ENCODE results near the gene RNF11. TPM values are rescaled to one million over a fixed set of nuclear protein-coding genes. Genes with fewer than 3 reads are reported as not detected.

The RNF11 gene
- polyA plus RNA-seq, 1 donor from 2014 or later: 210 TPM

DNA sequence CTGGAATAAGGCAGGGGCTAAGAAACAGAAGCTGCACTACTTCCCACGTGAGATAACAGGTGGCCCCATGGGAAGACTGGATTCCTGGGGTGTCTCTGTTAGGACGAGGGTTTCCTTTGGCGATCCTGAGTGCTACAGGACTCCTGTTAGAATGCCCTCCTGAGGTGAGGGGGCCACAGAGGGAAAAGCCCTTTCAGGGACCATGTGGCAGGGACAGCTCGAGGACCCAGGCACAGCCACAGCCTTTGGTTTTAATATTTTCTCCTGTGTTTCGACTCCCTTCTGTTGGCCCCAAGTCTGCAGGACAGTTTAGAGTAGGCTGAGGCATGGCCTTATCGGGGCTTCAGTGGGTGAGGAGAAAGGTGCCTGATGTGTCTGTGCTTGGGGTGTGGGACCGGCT, 81.7 kb downstream of the RNF11 start:
- Histone ChIP-seq H3K79me2 (replicated peaks; ENCODE audit: insufficient read depth, low read length) (no peaks in the 10 kb centered on the region), H4K20me1 (ENCODE audit: insufficient read depth) (no peaks in the 10 kb centered on the region), H3K4me2 (ENCODE audit: low read length) (no peak overlapping the region), H3F3A (ENCODE audit: insufficient read depth, low read length, poor library complexity, severe bottlenecking) (no peaks in the 10 kb centered on the region), H3K9me2 (ENCODE audit: insufficient read depth, low read length) (no peaks in the 10 kb centered on the region), H3K27ac (ENCODE audit: low read length) (no peak overlapping the region), H3K36me3 (ENCODE audit: insufficient read depth, low read length) (no peaks in the 10 kb centered on the region), H3K9me3 (ENCODE audit: low read length) (no peaks in the 10 kb centered on the region), H3K9ac (ENCODE audit: low read length) (no peak overlapping the region), H2AFZ (ENCODE audit: low read depth, low read length) (no peak overlapping the region), H3K4me3 (ENCODE audit: low read length) (no peak overlapping the region), H3K27me3 (ENCODE audit: insufficient read depth, low read depth, low read length) (no peaks in the 10 kb centered on the region)
- TF ChIP-seq EZH2 (IDR thresholded peaks at IDR 0.05; ENCODE audit: borderline replicate concordance, insufficient read depth, low read length, poor library complexity, severe bottlenecking) (no peak), TAF1 (IDR thresholded peaks at IDR 0.05; ENCODE audit: low read depth) (no peak), RAD21 (conservative IDR thresholded peaks at IDR 0.05) (no peak), REST (IDR thresholded peaks at IDR 0.05; ENCODE audit: borderline replicate concordance) (no peak), SMC3 (conservative IDR thresholded peaks at IDR 0.05; ENCODE audit: poor library complexity) (no peak), EP300 (conservative IDR thresholded peaks at IDR 0.05; ENCODE audit: poor library complexity, severe bottlenecking) (no peak), POLR2AphosphoS5 (IDR thresholded peaks at IDR 0.05) (no peak), MXI1 (conservative IDR thresholded peaks at IDR 0.05; ENCODE audit: poor library complexity, severe bottlenecking) (no peak)
- TF ChIP-seq, protein P1, sequence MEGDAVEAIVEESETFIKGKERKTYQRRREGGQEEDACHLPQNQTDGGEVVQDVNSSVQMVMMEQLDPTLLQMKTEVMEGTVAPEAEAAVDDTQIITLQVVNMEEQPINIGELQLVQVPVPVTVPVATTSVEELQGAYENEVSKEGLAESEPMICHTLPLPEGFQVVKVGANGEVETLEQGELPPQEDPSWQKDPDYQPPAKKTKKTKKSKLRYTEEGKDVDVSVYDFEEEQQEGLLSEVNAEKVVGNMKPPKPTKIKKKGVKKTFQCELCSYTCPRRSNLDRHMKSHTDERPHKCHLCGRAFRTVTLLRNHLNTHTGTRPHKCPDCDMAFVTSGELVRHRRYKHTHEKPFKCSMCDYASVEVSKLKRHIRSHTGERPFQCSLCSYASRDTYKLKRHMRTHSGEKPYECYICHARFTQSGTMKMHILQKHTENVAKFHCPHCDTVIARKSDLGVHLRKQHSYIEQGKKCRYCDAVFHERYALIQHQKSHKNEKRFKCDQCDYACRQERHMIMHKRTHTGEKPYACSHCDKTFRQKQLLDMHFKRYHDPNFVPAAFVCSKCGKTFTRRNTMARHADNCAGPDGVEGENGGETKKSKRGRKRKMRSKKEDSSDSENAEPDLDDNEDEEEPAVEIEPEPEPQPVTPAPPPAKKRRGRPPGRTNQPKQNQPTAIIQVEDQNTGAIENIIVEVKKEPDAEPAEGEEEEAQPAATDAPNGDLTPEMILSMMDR (IDR thresholded peaks at IDR 0.05; ENCODE audit: poor library complexity, severe bottlenecking): no peak

DNA sequence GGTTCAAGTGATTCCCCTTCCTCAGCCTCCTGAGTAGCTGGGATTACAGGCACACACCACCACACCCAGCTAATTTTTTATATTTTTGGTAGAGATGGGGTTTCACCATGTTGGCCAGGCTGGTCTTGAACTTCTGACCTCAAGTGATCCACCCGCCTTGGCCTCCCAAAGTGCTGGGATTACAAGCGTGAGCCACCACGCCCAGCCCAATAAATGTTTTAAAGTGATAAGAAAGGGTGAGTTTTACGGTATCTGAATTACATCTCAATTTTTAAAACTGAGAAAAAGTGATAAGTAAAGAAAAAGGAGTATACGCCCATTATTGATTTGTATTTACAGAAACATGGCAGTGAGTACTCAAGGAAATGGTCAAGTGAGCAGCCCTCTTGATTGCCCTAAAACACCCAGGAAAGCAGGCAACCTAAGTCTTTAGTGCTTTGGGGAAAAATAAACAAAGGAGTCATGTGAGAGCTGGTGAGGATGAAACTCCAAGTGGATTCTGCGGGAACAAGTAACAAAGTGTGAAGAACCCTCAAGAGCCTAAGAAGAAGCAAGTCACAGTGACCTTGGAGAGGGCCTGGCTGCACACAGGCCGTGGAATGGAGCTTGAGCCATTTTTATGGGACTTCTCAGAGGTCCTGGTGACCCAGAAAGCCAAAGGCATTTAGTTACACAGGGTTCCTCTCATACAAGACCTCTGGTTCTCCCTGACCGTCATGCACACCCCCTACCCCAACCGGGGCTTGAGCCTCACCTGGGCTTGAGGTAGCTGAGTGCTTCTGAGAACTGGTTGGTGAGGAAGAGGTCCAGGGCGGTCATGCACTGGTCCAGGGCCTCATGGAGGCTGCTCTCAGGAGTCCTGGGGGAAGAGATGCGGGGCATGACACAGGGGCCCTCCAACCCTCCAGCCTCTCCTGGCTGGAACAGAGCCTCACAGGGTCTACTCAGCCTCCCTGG, 85.2 kb downstream of the RNF11 start:
- Histone ChIP-seq H2AFZ (ENCODE audit: low read depth, low read length) (no peak overlapping the region), H3K27me3 (ENCODE audit: insufficient read depth, low read depth, low read length) (no peaks in the 10 kb centered on the region), H3K27ac (ENCODE audit: low read length) (no peak overlapping the region), H3F3A (ENCODE audit: insufficient read depth, low read length, poor library complexity, severe bottlenecking) (no peaks in the 10 kb centered on the region), H3K9ac (ENCODE audit: low read length) (no peak overlapping the region), H3K4me3 (ENCODE audit: low read length) (no peak overlapping the region), H3K4me2 (ENCODE audit: low read length) (no peak overlapping the region), H3K9me3 (ENCODE audit: low read length) (no peaks in the 10 kb centered on the region), H3K36me3 (ENCODE audit: insufficient read depth, low read length) (no peaks in the 10 kb centered on the region), H3K79me2 (replicated peaks; ENCODE audit: insufficient read depth, low read length) (no peaks in the 10 kb centered on the region), H3K9me2 (ENCODE audit: insufficient read depth, low read length) (no peaks in the 10 kb centered on the region), H4K20me1 (ENCODE audit: insufficient read depth) (no peaks in the 10 kb centered on the region)
- no peak for TF ChIP-seq EP300 (conservative IDR thresholded peaks at IDR 0.05; ENCODE audit: poor library complexity, severe bottlenecking)
- no peak for TF ChIP-seq TAF1 (IDR thresholded peaks at IDR 0.05; ENCODE audit: low read depth)
- no peak for TF ChIP-seq POLR2AphosphoS5 (IDR thresholded peaks at IDR 0.05)
- TF ChIP-seq EZH2 (IDR thresholded peaks at IDR 0.05; ENCODE audit: borderline replicate concordance, insufficient read depth, low read length, poor library complexity, severe bottlenecking): no peak
- TF ChIP-seq REST (IDR thresholded peaks at IDR 0.05; ENCODE audit: borderline replicate concordance): no peak
- TF ChIP-seq SMC3 (conservative IDR thresholded peaks at IDR 0.05; ENCODE audit: poor library complexity): no peak
- TF ChIP-seq RAD21 (conservative IDR thresholded peaks at IDR 0.05): no peak
- TF ChIP-seq MXI1 (conservative IDR thresholded peaks at IDR 0.05; ENCODE audit: poor library complexity, severe bottlenecking): no peak
- TF ChIP-seq, protein P1 (IDR thresholded peaks at IDR 0.05; ENCODE audit: poor library complexity, severe bottlenecking): no peak
